ENCODE measurements around the gene UNKL.

UNKL gene

DNA sequence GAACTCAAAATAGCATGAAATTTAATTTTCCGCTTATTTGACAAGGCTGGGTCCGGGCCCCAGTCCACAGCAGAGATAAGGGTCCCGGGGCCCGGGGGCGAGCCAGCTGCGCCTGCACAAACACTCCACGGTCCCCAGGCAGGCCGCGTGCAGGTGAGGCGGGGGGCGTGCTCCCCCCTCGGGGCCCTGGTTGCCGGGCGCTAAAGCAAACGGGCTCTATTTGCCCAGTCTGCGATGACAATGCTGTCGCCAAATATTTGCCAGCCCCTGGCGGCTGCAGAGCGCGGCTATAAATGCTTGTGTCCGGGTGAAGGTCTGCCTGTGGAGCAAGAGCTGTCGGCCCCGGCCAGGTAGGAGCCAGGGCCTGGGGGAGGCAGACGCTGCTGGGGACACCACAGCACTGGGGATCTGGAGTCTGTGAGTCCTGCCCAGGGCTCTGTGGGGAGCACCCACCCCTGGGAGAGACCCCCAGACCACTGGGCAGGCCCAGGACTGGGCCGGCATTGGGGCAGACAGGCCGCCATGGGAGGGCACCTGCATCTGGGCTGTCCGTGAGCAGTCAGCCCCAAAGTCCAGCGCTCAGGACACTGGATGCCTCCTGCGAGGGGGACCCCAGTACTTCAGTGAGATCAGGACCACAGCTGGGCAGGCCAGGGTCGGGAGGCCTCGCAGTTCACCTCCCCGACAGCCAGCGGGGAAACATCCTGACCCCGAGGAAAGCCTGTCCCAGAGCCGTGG, 16.4 kb upstream of the UNKL start, which contains the start of gene PERCC1:
Gene PERCC1, plus strand, starts transcription at position 320 of the 738 bp plus-strand sequence. CDS start 1,516 bp downstream, outside the sequence.
- no peak within 1 kb of the TSS for H3K14ac ChIP-seq (ENCODE audit: low read length)
- H3K9me3 ChIP-seq (ENCODE audit: insufficient read depth, low read depth, low read length): peaks cover 1% of the 10 kb centered on the region
- no peak within 1 kb of the TSS for H3K4me3 ChIP-seq (ENCODE audit: low read depth, low read length)
- H3K4ac ChIP-seq (ENCODE audit: low read depth, low read length): no peak within 1 kb of the TSS
- H3K18ac ChIP-seq (ENCODE audit: low read length): no peak within 1 kb of the TSS
- WGBS (ENCODE audit: extremely low coverage, insufficient coverage, insufficient read length): no CpG with 5 or more reads among the region's 35 CpGs
- H2AK5ac ChIP-seq (ENCODE audit: low read length): no peak within 1 kb of the TSS
- no peak within 1 kb of the TSS for H3K27ac ChIP-seq (ENCODE audit: low read depth, low read length)
- no peak for DNase-seq
- H2BK5ac ChIP-seq (ENCODE audit: low read depth, low read length, poor library complexity): no peak within 1 kb of the TSS
- H3K36me3 ChIP-seq (ENCODE audit: control insufficient read depth in 1 of 2, insufficient read depth in 2 of 2, low read length in 2 of 2): no peaks in the 10 kb centered on the region
- H3K79me1 ChIP-seq (ENCODE audit: low read length): no peaks in the 10 kb centered on the region
- no peak within 1 kb of the TSS for H2BK12ac ChIP-seq (ENCODE audit: low read length)
- H4K91ac ChIP-seq (ENCODE audit: low read depth, low read length): no peak within 1 kb of the TSS
- H4K8ac ChIP-seq (ENCODE audit: low read depth, low read length): no peak within 1 kb of the TSS
- no peaks in the 10 kb centered on the region for H3K4me1 ChIP-seq (ENCODE audit: control insufficient read depth in 1 of 2, insufficient read depth in 2 of 2, low read length in 2 of 2)
- no peak within 1 kb of the TSS for H3K4me2 ChIP-seq (ENCODE audit: low read length)
- no peak within 1 kb of the TSS for H2AFZ ChIP-seq (ENCODE audit: insufficient read depth, low read length, poor library complexity)
- H3K23ac ChIP-seq (ENCODE audit: low read length): no peak within 1 kb of the TSS
- no peak within 1 kb of the TSS for H2BK120ac ChIP-seq (ENCODE audit: insufficient read depth, low read length, poor library complexity)
- H3K79me2 ChIP-seq (ENCODE audit: control insufficient read depth, insufficient read depth, low read length, poor library complexity): no peaks in the 10 kb centered on the region
- H4K12ac ChIP-seq (ENCODE audit: low read depth, low read length): no peak within 1 kb of the TSS
- H3K27me3 ChIP-seq (ENCODE audit: insufficient read depth, low read length): no peaks in the 10 kb centered on the region
- no peak within 1 kb of the TSS for H3K9ac ChIP-seq (ENCODE audit: low read length)

- WGBS (ENCODE audit: extremely low coverage, insufficient coverage, insufficient read length): no CpG with 5 or more reads among the region's 14 CpGs
- H3K79me1 ChIP-seq (ENCODE audit: low read length): no peaks in the 10 kb centered on the region
- DNase-seq: no peak
Observed at GRCh38 chr16:1430214-1430758, 15.8 kb upstream of the UNKL start.

GRCh38 chr16:1429631-1430030, 15.1 kb upstream of the UNKL start:
- H3K4me1 ChIP-seq (ENCODE audit: control insufficient read depth in 1 of 2, insufficient read depth in 2 of 2, low read length in 2 of 2): no peaks in the 10 kb centered on the region

More at GRCh38 chr16:1430214-1430758, 15.8 kb upstream of the UNKL start:
- Histone ChIP-seq H3K14ac (ENCODE audit: low read length) (no peak overlapping the region), H3K79me2 (ENCODE audit: control insufficient read depth, insufficient read depth, low read length, poor library complexity) (no peaks in the 10 kb centered on the region), H2AK5ac (ENCODE audit: low read length) (no peak overlapping the region), H3K4me2 (ENCODE audit: low read length) (no peak overlapping the region), H3K4ac (ENCODE audit: low read depth, low read length) (no peak overlapping the region), H3K4me1 (ENCODE audit: control insufficient read depth in 1 of 2, insufficient read depth in 2 of 2, low read length in 2 of 2) (no peaks in the 10 kb centered on the region), H3K9me3 (ENCODE audit: insufficient read depth, low read depth, low read length) (peaks cover 1% of the 10 kb centered on the region), H4K8ac (ENCODE audit: low read depth, low read length) (no peak overlapping the region), H3K4me3 (ENCODE audit: low read depth, low read length) (no peak overlapping the region), H2BK12ac (ENCODE audit: low read length) (no peak overlapping the region), H3K23ac (ENCODE audit: low read length) (no peak overlapping the region), H3K18ac (ENCODE audit: low read length) (no peak overlapping the region), H3K27ac (ENCODE audit: low read depth, low read length) (no peak overlapping the region), H2AFZ (ENCODE audit: insufficient read depth, low read length, poor library complexity) (no peak overlapping the region), H4K91ac (ENCODE audit: low read depth, low read length) (no peak overlapping the region), H3K36me3 (ENCODE audit: control insufficient read depth in 1 of 2, insufficient read depth in 2 of 2, low read length in 2 of 2) (no peaks in the 10 kb centered on the region), H2BK5ac (ENCODE audit: low read depth, low read length, poor library complexity) (no peak overlapping the region), H3K9ac (ENCODE audit: low read length) (no peak overlapping the region), H2BK120ac (ENCODE audit: insufficient read depth, low read length, poor library complexity) (no peak overlapping the region), H4K12ac (ENCODE audit: low read depth, low read length) (no peak overlapping the region), H3K27me3 (ENCODE audit: insufficient read depth, low read length) (no peaks in the 10 kb centered on the region)

DNA sequence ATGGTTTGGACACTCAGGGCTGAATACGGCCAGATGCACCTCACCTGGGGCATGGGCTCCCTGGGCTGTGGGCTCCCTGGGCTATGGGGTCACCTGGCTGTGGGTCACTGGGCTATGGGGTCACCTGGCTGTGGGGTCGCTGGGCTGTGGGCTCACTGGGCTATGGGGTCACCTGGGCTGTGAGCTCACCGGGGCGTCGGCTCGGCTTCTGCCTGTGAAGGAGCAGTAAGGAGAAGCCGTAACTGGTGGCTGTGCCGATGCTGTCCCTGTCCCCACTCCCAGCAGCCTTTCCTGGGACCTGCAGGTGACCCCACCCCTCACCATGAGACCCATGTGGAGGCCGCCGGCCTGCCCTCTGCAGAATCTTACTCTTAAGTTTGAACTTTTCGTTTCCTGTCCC, 14.5 kb upstream of the UNKL start:
- Histone ChIP-seq H3K36me3 (ENCODE audit: control insufficient read depth in 1 of 2, insufficient read depth in 2 of 2, low read length in 2 of 2) (no peaks in the 10 kb centered on the region), H2BK120ac (ENCODE audit: insufficient read depth, low read length, poor library complexity) (no peak overlapping the region), H3K9ac (ENCODE audit: low read length) (no peak overlapping the region), H4K8ac (ENCODE audit: low read depth, low read length) (no peak overlapping the region), H2BK12ac (ENCODE audit: low read length) (no peak overlapping the region), H3K4me2 (ENCODE audit: low read length) (no peak overlapping the region), H4K91ac (ENCODE audit: low read depth, low read length) (peak overlapping the region; percentile 2), H3K23ac (ENCODE audit: low read length) (no peak overlapping the region), H3K4ac (ENCODE audit: low read depth, low read length) (no peak overlapping the region), H3K27me3 (ENCODE audit: insufficient read depth, low read length) (no peaks in the 10 kb centered on the region), H3K18ac (ENCODE audit: low read length) (no peak overlapping the region), H3K4me1 (ENCODE audit: control insufficient read depth in 1 of 2, insufficient read depth in 2 of 2, low read length in 2 of 2) (no peaks in the 10 kb centered on the region), H3K4me3 (ENCODE audit: low read depth, low read length) (no peak overlapping the region), H4K12ac (ENCODE audit: low read depth, low read length) (no peak overlapping the region), H3K14ac (ENCODE audit: low read length) (no peak overlapping the region), H3K79me2 (ENCODE audit: control insufficient read depth, insufficient read depth, low read length, poor library complexity) (no peaks in the 10 kb centered on the region), H2AK5ac (ENCODE audit: low read length) (no peak overlapping the region), H3K79me1 (ENCODE audit: low read length) (no peaks in the 10 kb centered on the region), H3K9me3 (ENCODE audit: insufficient read depth, low read depth, low read length) (no peaks in the 10 kb centered on the region), H3K27ac (ENCODE audit: low read depth, low read length) (no peak overlapping the region), H2AFZ (ENCODE audit: insufficient read depth, low read length, poor library complexity) (no peak overlapping the region), H2BK5ac (ENCODE audit: low read depth, low read length, poor library complexity) (no peak overlapping the region)
- whole genome bisulfite sequencing (ENCODE audit: extremely low coverage, insufficient coverage, insufficient read length): no CpG with 5 or more reads among the region's 11 CpGs
- no peak for DNase-seq

More at GRCh38 chr16:1429631-1430030, 15.1 kb upstream of the UNKL start:
- Histone ChIP-seq H2BK5ac (ENCODE audit: low read depth, low read length, poor library complexity) (no peak overlapping the region), H4K91ac (ENCODE audit: low read depth, low read length) (no peak overlapping the region), H3K4me2 (ENCODE audit: low read length) (no peak overlapping the region), H3K4me3 (ENCODE audit: low read depth, low read length) (no peak overlapping the region), H2AFZ (ENCODE audit: insufficient read depth, low read length, poor library complexity) (no peak overlapping the region), H3K79me2 (ENCODE audit: control insufficient read depth, insufficient read depth, low read length, poor library complexity) (no peaks in the 10 kb centered on the region), H3K9me3 (ENCODE audit: insufficient read depth, low read depth, low read length) (peaks cover under 1% of the 10 kb centered on the region), H4K12ac (ENCODE audit: low read depth, low read length) (no peak overlapping the region), H3K23ac (ENCODE audit: low read length) (no peak overlapping the region), H3K14ac (ENCODE audit: low read length) (no peak overlapping the region), H2BK12ac (ENCODE audit: low read length) (no peak overlapping the region), H3K27me3 (ENCODE audit: insufficient read depth, low read length) (no peaks in the 10 kb centered on the region), H3K4ac (ENCODE audit: low read depth, low read length) (no peak overlapping the region), H3K9ac (ENCODE audit: low read length) (no peak overlapping the region), H3K27ac (ENCODE audit: low read depth, low read length) (no peak overlapping the region), H2BK120ac (ENCODE audit: insufficient read depth, low read length, poor library complexity) (no peak overlapping the region), H3K36me3 (ENCODE audit: control insufficient read depth in 1 of 2, insufficient read depth in 2 of 2, low read length in 2 of 2) (no peaks in the 10 kb centered on the region), H3K79me1 (ENCODE audit: low read length) (no peaks in the 10 kb centered on the region), H2AK5ac (ENCODE audit: low read length) (no peak overlapping the region), H4K8ac (ENCODE audit: low read depth, low read length) (no peak overlapping the region), H3K18ac (ENCODE audit: low read length) (no peak overlapping the region)
- no peak for DNase-seq
- no CpG with 5 or more reads among the region's 13 CpGs for WGBS (ENCODE audit: extremely low coverage, insufficient coverage, insufficient read length)
